ENCODE results near the gene ADIPOR2.

DNA sequence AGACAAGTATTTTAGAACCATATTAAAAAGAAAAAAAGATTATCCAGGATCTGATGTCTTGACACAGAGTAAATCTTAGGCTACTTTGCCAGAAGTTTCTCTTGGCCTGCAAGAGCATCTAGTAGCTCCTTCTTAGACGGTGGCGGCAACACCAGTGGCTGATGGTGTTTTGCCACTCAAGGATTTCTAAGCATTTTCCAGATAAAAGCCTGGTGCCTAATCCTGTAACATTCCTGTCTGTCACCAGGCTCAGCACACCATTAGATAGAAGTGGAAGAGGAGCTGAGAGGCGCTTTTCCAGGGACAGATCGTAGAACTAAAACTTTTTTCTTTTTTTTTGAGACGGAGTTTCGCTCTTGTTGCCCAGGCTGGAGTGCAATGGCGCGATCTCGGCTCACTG, 47.8 kb upstream of the ADIPOR2 start:
- TF ChIP-seq POLR2A (IDR thresholded peaks at IDR 0.05) = no peak
- TF ChIP-seq, protein P1, sequence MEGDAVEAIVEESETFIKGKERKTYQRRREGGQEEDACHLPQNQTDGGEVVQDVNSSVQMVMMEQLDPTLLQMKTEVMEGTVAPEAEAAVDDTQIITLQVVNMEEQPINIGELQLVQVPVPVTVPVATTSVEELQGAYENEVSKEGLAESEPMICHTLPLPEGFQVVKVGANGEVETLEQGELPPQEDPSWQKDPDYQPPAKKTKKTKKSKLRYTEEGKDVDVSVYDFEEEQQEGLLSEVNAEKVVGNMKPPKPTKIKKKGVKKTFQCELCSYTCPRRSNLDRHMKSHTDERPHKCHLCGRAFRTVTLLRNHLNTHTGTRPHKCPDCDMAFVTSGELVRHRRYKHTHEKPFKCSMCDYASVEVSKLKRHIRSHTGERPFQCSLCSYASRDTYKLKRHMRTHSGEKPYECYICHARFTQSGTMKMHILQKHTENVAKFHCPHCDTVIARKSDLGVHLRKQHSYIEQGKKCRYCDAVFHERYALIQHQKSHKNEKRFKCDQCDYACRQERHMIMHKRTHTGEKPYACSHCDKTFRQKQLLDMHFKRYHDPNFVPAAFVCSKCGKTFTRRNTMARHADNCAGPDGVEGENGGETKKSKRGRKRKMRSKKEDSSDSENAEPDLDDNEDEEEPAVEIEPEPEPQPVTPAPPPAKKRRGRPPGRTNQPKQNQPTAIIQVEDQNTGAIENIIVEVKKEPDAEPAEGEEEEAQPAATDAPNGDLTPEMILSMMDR (IDR thresholded peaks at IDR 0.05) = no peak
